Skeletal muscle cell (primary cell): ENCODE data around the gene UQCRH.
"Not testable (repeated sequence)": the region's sequence is repeated elsewhere in the genome, so short reads cannot be mapped to it uniquely, and the experiment has no call there.

Experiments used
- DNase-seq: peaks from one replicate; pipeline ENCODE4 v3.0.0-alpha.2; 2010; ENCODE audit warnings: low read depth
- H3K4me3 ChIP-seq: 2 replicates; pipeline ENCODE4 v1.5.1; 2011; ENCODE audit warnings: low read depth, mild to moderate bottlenecking, control low read depth, low read length, moderate library complexity

The UQCRH gene

GRCh38 chr1:46364612-46365011 lies 61.1 kb downstream of the UQCRH start:
- H3K4me3 ChIP-seq, result no peak overlapping the region

GRCh38 chr1:46365796-46366195 lies 62.3 kb downstream of the UQCRH start:
- not testable (repeated sequence) for DNase-seq, H3K4me3 ChIP-seq

More at GRCh38 chr1:46364612-46365011, 61.1 kb downstream of the UQCRH start:
- no peak for DNase-seq
